Measurements from ENCODE around the gene ZBTB5.
"Not testable (repeated sequence)": the region's sequence is repeated elsewhere in the genome, so short reads cannot be mapped to it uniquely, and the experiment has no call there.

Gene ZBTB5, protein sequence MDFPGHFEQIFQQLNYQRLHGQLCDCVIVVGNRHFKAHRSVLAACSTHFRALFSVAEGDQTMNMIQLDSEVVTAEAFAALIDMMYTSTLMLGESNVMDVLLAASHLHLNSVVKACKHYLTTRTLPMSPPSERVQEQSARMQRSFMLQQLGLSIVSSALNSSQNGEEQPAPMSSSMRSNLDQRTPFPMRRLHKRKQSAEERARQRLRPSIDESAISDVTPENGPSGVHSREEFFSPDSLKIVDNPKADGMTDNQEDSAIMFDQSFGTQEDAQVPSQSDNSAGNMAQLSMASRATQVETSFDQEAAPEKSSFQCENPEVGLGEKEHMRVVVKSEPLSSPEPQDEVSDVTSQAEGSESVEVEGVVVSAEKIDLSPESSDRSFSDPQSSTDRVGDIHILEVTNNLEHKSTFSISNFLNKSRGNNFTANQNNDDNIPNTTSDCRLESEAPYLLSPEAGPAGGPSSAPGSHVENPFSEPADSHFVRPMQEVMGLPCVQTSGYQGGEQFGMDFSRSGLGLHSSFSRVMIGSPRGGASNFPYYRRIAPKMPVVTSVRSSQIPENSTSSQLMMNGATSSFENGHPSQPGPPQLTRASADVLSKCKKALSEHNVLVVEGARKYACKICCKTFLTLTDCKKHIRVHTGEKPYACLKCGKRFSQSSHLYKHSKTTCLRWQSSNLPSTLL

GRCh38 chr9:37465249-37466036, at the start of gene ZBTB5:
Gene ZBTB5 (minus strand): TSS chr9:37465450. CDS start chr9:37442551, 22,899 bp downstream.
- peak; percentile 87 for FAIRE-seq

DNA sequence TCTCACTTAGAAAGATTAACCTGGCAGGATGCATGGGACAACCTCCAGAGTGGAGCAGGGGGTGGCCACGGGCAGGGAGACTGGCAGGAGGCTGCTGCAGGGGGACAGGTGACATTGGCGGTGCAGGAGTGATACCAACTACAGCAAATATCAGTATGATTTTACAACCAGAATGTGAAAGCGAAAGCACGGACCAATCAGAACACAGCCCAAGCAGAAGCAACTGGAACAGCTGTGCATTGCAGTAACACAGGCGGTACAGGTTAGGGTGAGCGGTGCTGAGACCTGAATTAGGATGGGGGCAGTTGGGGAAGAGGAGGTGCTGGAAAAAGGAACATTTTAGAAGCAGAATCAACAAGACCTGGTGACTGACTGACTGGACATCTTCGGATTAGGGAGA, 49.7 kb upstream of the ZBTB5 start:
- FAIRE-seq = no peak

GRCh38 chr9:37514415-37514814, 49.2 kb upstream of the ZBTB5 start:
- FAIRE-seq = not testable (repeated sequence)

- FAIRE-seq = no peak
Observed at GRCh38 chr9:37512437-37512836, 47.2 kb upstream of the ZBTB5 start.

DNA sequence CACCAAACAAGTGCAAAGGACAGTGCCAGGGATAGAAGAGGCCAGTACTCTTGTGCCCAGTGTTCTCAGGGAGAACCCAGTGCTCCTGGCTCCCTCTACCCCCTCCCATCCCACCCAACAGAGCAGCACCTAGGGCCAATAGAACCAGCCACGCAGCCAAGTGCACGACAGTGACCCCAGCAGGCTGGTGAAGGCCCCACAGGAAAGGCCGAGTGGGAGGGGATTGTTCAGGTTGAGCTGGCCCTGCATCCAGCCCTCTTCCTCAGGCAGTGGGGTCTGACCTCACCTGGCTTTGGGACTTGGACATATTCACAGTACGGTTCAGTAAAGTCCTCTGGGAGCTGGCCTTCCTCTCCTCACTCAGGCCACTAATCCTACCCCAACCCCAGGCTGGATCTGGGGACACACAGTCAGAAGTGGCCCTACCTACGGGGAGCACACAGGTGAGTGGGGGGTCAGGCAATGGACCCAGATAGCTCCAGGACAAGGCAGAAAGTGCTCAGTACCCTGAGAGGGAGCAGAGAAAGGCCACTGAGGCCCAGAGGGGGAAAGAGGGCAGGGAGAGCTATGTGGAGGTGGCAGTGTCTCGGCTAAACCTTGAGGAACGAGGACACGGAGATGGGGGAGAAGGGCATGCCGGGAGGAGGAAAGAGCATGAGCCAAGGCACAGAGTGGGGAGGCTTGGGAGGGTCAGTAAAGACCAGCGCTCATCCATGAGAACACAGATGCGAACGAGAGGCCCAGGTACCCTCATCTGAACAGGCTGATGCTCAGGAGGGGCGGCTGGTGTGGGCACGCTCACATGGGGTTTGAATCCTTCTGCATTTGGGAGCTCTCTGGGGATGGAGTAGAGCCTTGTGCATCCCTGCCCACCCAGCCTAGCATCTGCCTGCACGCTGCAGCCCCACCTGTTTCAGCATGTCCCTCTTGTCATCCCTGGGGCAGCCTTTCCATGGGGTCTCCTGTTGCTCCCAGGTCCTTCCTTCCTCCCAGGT, 46.1 kb upstream of the ZBTB5 start:
- no peak for FAIRE-seq

DNA sequence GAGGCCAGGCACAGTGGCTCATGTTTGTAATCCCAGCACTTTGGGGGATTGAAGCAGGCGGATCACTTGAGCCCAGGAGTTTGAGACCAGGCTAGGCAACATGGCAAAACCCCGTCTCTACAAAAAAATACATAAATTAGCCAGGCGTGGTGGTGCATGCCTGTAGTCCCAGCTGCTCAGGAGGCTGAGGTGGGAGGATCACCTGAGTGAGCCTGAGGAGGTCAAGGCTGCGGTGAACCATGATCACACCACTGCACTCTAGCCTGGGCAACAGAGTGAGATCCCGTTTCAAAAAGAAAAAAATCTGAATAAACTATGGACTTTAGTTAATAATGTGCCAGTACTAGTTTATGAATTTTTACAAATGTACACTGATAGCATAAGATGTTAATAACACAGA, 44.8 kb upstream of the ZBTB5 start:
- FAIRE-seq = not testable (repeated sequence)

DNA sequence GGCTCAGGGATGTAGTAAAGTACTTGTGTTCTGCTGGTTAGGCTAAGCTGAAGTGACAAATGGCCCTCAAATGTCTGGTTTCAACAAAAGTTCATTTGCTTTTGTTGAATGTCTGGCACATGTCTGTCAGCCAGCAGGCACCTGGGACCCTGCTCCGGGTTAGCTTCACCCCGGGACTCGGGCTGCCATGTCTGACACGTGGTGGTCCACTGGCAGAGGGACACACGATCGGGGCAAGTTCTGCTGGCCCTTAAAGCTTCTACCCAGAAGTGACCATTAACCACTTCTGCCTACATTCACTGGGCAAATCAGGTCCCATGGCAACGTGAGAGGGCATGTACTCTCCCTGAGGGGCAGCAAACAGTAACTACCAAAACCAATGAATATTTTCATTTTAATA, 44.3 kb upstream of the ZBTB5 start:
- no peak for FAIRE-seq

DNA sequence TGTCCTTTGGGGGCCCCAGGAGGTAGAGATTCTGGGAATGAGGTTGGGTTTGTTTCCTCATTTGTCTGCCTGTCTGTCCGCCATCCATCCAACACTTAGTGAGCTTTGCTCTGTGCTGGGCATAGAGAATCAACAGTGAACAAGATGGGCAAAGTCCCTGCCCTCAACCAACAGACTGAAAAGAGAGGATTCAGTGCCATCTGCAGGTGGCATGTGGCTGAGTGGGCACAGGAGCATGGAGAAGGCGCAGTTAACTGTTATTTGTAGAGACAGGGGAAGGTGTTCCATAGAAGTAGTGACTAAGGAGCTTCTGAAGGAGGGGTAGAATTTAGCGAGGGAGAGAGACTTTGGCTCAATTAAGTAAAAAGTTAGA, 43.6 kb upstream of the ZBTB5 start:
- no peak for FAIRE-seq

DNA sequence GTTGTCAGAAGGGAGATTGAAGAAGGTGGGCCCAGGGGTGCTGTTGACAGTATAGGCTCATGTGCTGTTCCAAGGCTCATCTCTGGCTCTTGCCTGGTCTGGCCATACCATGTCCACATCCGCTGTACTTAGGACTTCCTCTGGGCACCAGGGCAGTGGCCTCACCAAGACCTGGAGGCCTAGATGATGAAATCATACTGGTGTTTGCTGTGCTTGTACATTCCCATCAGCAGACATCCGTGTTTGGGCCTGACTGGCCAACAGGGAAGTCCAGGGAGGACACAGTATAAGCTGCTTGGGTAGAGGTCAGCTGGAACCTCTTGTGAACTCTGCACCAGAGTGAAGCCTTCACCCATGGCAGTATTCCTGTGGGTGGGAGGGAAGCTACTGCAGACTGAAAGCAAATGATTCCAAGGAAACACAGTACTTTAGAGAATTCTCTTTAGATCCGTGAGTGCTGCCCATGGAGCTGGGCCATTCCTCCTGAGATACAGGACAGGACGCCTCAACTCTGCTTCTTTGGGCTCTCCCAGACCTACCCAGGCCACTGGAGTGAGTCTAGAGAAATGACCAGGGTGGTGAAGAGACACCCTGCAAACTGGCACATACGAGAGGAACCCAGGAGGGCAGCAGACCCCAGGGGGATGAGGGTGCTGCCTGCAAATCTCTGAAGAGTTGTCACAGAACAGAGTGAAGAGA, 43.0 kb upstream of the ZBTB5 start:
- no peak for FAIRE-seq

DNA sequence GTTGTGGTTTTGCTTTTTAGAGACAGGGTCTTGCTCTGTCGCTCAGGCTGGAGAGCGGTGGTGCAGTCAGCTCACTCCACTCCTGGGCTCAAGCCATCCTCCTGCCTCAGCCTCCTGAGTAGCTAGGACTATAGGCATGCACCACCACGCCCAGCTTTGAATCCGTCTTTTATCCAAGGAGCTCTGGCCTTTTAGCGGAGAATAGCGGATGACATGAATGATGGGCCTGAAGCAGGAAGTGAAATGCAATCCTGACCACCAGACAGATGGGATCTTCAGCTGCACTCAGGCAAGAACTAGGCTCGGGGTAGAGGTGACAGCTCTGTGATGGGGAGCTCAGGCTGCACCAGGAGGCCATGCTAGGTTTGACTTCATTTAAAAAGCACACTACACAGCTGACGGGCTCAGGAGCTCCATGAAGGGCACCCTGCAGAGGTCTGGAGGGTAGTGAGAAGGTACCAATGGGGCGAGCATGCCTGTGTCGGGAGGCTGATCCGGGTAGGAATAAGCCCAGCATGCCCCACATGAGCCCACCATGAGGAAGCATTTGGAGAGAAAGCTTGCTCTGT, 42.4 kb upstream of the ZBTB5 start:
- FAIRE-seq = no peak

DNA sequence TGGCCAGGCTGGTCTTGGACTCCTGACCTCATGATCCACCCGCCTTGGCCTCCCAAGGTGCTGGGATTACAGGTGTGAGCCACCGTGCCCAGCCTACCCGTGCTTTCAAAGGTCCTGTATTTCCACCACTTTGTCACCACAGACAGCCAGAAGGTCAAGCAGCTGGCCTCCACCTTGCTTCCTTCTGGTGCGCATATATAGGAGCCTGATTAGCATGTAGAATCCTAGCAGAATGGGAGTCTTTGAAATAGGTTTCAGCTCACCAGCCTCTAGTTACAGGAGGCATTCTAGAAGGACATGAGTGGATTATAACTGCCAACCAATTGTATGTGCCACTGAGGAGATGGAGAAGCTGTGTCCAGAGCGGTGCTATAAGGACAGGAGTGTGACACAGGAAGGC, 39.4 kb upstream of the ZBTB5 start:
- FAIRE-seq = no peak

GRCh38 chr9:37503736-37504135, 38.5 kb upstream of the ZBTB5 start:
- no peak for FAIRE-seq

DNA sequence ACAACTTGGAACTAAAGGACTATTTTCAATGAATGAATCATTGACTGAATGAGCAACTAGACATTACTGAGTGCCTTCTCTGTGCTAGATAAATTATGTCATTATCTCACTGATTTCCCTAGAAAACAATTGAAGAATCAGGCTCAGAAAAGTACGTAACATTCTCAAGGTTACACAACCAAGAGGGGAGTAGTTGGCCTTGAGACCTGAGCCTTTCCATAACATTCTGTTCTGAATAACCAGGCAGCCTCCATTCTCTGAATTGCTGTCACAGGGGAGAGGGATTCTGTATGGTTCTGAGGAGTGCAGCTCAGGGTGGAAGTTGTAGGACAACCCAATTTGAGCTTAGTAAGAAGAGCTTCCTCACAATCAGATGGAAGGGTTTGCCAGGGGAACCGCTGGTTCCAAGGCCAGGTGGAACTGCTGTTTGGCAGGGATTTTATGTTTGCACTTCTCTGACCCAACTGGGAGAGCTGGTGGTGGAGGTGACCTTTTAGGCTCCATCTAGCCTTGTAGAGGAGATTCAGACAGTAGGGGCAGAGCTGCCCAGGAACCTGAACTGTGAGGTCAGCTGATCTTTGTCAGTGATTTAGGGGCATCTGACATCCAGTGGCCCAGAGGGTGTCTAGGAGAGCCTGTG, 36.8 kb upstream of the ZBTB5 start:
- no peak for FAIRE-seq

GRCh38 chr9:37499297-37499696, 34.0 kb upstream of the ZBTB5 start:
- no peak for FAIRE-seq

DNA sequence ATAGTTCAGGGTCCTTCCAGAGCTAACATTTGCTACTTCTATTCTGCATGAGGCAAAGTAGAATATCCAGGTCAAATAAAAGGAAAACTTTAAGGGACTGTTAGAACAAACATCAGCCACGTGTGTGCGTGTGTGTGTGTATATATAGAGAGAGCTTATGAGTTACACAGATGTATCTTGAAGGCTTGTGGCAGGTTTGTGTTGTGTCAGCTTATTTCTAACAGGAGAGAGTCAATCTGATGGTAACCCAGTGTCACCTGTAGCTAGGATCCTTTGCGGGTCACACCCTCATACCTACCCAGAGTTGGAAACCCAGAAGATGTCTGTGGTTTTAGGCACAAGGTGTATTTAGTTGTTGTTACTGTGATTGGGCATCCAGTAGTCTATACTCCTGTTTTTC, 33.2 kb upstream of the ZBTB5 start:
- FAIRE-seq = no peak

GRCh38 chr9:37497320-37497719, 32.1 kb upstream of the ZBTB5 start:
- no peak for FAIRE-seq

- FAIRE-seq = no peak
Observed at GRCh38 chr9:37496020-37496419, 30.8 kb upstream of the ZBTB5 start.

GRCh38 chr9:37495571-37495970, 30.3 kb upstream of the ZBTB5 start:
- FAIRE-seq = no peak

GRCh38 chr9:37491939-37492338, 26.7 kb upstream of the ZBTB5 start:
- FAIRE-seq = no peak

DNA sequence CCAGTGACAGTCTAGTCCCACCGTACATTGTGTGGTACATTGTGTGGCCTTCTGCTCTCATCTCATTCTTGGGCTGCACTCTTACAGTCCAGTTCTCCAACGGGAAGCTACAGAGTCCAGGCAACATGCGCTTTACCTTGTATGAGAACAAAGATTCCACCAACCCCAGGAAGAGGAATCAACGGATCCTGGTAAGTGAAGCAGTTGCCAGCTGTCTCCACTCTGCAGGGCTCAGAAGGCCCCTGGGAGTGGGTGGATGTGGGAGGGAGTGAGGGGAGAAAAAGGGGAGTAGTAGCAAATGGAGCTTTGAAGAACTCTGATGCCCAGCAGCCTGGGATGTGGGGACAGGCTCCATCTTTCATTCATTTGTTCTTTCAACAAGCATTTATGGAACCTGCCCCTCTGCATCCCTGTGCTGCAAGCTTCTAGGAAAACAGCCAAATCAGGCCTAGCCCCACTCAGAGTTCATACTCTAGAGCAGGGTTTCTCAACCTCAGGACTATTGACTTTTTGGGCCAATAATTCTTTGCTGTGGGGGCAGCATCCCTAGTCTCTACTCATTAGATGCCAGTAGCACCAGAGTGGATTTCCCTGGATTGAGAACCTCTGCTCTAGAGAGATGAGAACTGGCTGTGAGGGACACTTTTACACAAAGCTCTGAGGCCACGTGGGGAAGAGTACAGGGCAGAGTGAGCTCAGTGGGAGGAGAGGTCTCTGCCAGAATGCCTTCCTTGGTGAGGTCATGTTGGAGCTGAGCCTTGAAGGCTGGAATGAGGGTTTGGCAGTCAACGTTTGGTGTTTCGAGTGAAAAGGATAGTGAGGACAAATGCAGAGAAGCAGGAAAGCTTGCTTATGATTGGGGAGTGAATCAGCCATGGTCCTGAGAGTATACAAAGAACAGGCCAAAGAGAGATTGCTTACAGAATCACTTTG, 21.6 kb upstream of the ZBTB5 start:
- FAIRE-seq = no peak

Data from colon (tissue), 2 donors.